Left ventricle myocardium inferior (tissue), 1 donor: Measurements from ENCODE around the gene MYLK3. TPM values are rescaled to one million over a fixed set of nuclear protein-coding genes. Genes with fewer than 3 reads are reported as not detected.

Experiments used
- DNase-seq: peaks from one replicate; pipeline ENCODE4 v3.0.0-alpha.2; 2020
- H3K27ac ChIP-seq: fragments of 200-600 bp; replicated peaks from 2 replicates; pipeline ENCODE4 v1.8.0; 2021
- H3K27me3 ChIP-seq: fragments of 200-600 bp; 2 replicates; pipeline ENCODE4 v1.8.0; 2021; ENCODE audit warnings: low read depth
- H3K36me3 ChIP-seq: fragments of 200-600 bp; 2 replicates; pipeline ENCODE4 v1.8.0; 2021
- H3K4me1 ChIP-seq: fragments of 200-600 bp; 2 replicates; pipeline ENCODE4 v1.8.0; 2021
- H3K4me3 ChIP-seq: fragments of 200-600 bp; 2 replicates; pipeline ENCODE4 v1.8.0; 2021; ENCODE audit warnings: mild to moderate bottlenecking, moderate library complexity
- H3K9me3 ChIP-seq: fragments of 200-600 bp; replicated peaks from 2 replicates; pipeline ENCODE4 v1.8.0; 2021
- CTCF ChIP-seq: fragments of 200-600 bp; IDR thresholded peaks from 2 replicates; pipeline ENCODE4 v1.8.0; 2021; ENCODE audit warnings: antibody characterized with exemption, mild to moderate bottlenecking, borderline replicate concordance
- intact Hi-C: fragments of 100-400 bp; cut with micrococcal nuclease; formaldehyde crosslinking; loops from one replicate; pipeline ENCODE4 v1.11.0; 2022
- total RNA-seq: library from RNA; stranded (reverse); fragmentation: NEBNext Ultra II Directional; extraction: Animal tissue kit (Norgen Biotek cat#: 25700); gene quantifications from one replicate; pipeline ENCODE4 v1.2.1, GENCODE V29; 2021
- donor health status: DM: no; HTN: yes; CAD: no; lungs with severe emphysema.

The MYLK3 gene
- total RNA-seq, 1 donor from 2014 or later = 256 TPM

- peak overlapping the region; percentile 96 for H3K27ac ChIP-seq
- TF ChIP-seq CTCF = no peak
- peaks cover 3% of the 10 kb centered on the region for H3K27me3 ChIP-seq
- no peaks in the 10 kb centered on the region for H3K9me3 ChIP-seq
- DNase-seq = peak; percentile 61
- intact Hi-C loops = no loop called here
- H3K4me3 ChIP-seq = peak overlapping the region; percentile 72
- H3K4me1 ChIP-seq = peaks cover 48% of the 10 kb centered on the region
- no peaks in the 10 kb centered on the region for H3K36me3 ChIP-seq
Measured at GRCh38 chr16:46746821-46747776, 1.0 kb downstream of the MYLK3 start.

DNA sequence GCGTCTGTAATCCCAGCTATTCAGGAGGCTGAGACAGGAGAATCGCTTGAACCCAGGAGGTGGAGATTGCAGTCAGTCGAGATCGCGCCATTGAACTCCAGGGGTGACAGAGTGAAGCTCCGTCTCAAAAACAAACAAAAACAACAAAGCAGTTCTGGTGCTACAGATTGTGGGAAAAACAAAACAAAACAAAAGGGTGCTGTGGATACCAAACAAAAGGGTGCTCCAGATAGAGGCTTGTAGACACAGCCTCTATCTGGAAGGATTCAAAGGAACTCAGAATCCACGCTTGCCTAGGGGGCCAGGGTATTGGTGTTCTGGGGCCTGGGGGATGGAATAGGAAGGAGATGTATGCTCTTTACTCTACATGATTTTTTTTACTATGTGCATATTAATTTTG is 2.5 kb downstream of the MYLK3 start:
- no peak for TF ChIP-seq CTCF
- peak overlapping the region; percentile 72 for H3K4me3 ChIP-seq
- peaks cover 56% of the 10 kb centered on the region for H3K4me1 ChIP-seq
- intact Hi-C loops = no loop called here
- no peak for DNase-seq
- H3K27me3 ChIP-seq = peaks cover 3% of the 10 kb centered on the region
- no peaks in the 10 kb centered on the region for H3K9me3 ChIP-seq
- H3K36me3 ChIP-seq = no peaks in the 10 kb centered on the region
- H3K27ac ChIP-seq = peak overlapping the region; percentile 96

DNA sequence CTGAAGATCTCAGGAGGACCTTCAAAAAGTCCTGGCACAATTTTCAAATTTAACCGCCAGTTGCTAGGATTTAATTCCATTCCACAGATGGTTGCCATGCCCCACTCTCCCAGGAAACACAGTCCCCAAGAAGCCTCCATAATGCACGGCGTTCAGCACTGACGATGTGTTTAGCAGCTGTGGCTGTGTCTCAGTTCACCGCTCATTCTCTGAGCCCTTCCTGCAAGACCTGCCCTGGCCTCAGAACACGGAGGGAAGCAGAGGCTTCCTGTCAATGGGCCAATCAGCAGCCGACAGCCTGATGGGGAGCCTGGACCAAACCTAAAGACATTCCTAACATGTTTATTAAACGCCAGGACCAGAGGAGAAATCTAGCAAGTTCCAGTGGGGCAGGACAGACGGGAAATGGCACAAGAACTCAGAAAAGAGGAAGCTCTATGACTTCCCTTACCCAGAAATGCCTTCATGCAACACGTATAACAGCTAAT is 4.9 kb downstream of the MYLK3 start:
- intact Hi-C loops = no loop called here
- H3K9me3 ChIP-seq = no peaks in the 10 kb centered on the region
- H3K36me3 ChIP-seq = peaks cover 8% of the 10 kb centered on the region
- no peaks in the 10 kb centered on the region for H3K27me3 ChIP-seq
- DNase-seq = peak; percentile 46
- H3K27ac ChIP-seq = peak overlapping the region; percentile 96
- peaks cover 52% of the 10 kb centered on the region for H3K4me1 ChIP-seq
- peak overlapping the region; percentile 72 for H3K4me3 ChIP-seq
- TF ChIP-seq CTCF = no peak

- H3K27ac ChIP-seq = peak overlapping the region; percentile 96
- no peak for DNase-seq
- H3K36me3 ChIP-seq = peaks cover 19% of the 10 kb centered on the region
- H3K27me3 ChIP-seq = no peaks in the 10 kb centered on the region
- no peak for TF ChIP-seq CTCF
- H3K4me1 ChIP-seq = peaks cover 82% of the 10 kb centered on the region
- H3K9me3 ChIP-seq = no peaks in the 10 kb centered on the region
- H3K4me3 ChIP-seq = no peak overlapping the region
- intact Hi-C loops = no loop called here
Measured at GRCh38 chr16:46739934-46740333, 8.2 kb downstream of the MYLK3 start.

- peaks cover 19% of the 10 kb centered on the region for H3K36me3 ChIP-seq
- no peaks in the 10 kb centered on the region for H3K9me3 ChIP-seq
- no peak overlapping the region for H3K4me3 ChIP-seq
- H3K4me1 ChIP-seq = peaks cover 78% of the 10 kb centered on the region
- no peak for TF ChIP-seq CTCF
- no peaks in the 10 kb centered on the region for H3K27me3 ChIP-seq
- H3K27ac ChIP-seq = peak overlapping the region; percentile 96
- no peak for DNase-seq
- intact Hi-C loops = no loop called here
Measured at GRCh38 chr16:46737621-46738214, 10.4 kb downstream of the MYLK3 start.
